ENCODE measurements around the gene APOBEC4. TPM values are rescaled to one million over a fixed set of nuclear protein-coding genes. Genes with fewer than 3 reads are reported as not detected.

APOBEC4 gene
- total RNA-seq, 1 experiment from 2014 or later, result not detected

DNA sequence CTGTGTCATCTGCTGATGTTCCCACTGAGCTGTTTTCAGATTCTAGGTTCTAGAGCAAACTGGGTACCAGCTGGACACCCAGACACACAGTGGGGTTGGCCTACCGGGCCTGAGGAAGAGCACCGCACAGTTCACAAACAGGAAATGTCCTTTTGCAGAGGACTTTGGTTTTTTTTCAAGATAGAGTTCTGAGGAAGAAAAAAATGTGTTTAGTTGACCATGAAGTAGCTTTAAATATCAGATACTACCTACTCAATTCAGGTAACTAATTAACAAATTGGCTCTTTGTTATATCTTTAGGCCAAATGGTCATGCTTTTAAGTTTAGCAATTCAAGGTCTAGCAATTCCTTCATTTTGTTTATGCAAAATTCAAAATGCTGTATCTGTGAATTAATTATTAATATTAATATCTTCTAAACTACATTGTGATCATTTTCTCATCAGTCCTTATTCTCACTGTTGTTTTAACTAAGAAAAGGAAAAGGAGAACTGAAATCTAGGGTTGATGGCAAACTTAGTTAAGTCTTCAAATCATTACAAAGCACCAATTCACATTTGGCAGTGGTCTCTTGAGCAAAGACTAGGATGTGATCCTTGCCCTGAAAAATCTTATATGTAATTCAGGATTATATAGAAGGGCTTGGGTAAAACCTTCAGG lies 45.7 kb downstream of the APOBEC4 start:
- DNase-seq (ENCODE audit: low read depth, low spot score), result no peak

DNA sequence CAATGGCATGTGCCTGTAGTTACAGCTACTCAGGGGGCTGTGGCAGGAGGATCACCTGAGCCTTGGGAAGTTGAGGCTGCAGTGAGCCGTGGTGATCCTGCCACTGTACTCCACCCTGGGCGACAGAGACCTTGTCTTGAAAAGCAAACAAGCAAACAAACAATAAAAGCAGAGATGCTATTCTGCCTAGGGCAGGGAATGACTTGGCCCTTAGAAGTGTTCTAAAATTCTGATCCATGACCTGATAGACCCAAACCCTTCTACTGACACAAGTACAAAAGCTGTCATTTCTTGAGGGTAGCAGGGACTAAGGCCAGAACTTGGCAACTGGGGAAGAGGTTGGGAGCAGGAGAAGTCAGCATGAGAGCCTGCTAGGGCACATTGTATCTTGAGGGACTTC lies 47.2 kb downstream of the APOBEC4 start:
- Histone ChIP-seq H3K4me3 (ENCODE audit: low read depth in 2 of 2, low read length in 2 of 2) (no peak overlapping the region), H3K4me1 (ENCODE audit: control insufficient read depth, insufficient read depth, low read length) (no peaks in the 10 kb centered on the region), H3K9me3 (ENCODE audit: control insufficient read depth, insufficient read depth, low read depth, low read length) (no peaks in the 10 kb centered on the region), H3K27me3 (ENCODE audit: control insufficient read depth, insufficient read depth, low read length) (no peaks in the 10 kb centered on the region), H3K36me3 (ENCODE audit: control insufficient read depth, insufficient read depth, low read length) (no peaks in the 10 kb centered on the region), H3K27ac (ENCODE audit: low read length) (no peak overlapping the region)
- ChIA-PET CTCF (no interaction called here), POLR2A (interaction anchor here (0.6 kb wide), 1 partner anchor 21 kb away, joined by 3 read pairs; no protein-coding TSS in a partner anchor)
- TF ChIP-seq TCF7L2 (IDR thresholded peaks at IDR 0.05; ENCODE audit: low read depth, low read length) (no peak), POLR2AphosphoS5 (IDR thresholded peaks at IDR 0.05; ENCODE audit: low read depth, low read length) (no peak)
- TF ChIP-seq, protein P1, sequence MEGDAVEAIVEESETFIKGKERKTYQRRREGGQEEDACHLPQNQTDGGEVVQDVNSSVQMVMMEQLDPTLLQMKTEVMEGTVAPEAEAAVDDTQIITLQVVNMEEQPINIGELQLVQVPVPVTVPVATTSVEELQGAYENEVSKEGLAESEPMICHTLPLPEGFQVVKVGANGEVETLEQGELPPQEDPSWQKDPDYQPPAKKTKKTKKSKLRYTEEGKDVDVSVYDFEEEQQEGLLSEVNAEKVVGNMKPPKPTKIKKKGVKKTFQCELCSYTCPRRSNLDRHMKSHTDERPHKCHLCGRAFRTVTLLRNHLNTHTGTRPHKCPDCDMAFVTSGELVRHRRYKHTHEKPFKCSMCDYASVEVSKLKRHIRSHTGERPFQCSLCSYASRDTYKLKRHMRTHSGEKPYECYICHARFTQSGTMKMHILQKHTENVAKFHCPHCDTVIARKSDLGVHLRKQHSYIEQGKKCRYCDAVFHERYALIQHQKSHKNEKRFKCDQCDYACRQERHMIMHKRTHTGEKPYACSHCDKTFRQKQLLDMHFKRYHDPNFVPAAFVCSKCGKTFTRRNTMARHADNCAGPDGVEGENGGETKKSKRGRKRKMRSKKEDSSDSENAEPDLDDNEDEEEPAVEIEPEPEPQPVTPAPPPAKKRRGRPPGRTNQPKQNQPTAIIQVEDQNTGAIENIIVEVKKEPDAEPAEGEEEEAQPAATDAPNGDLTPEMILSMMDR (IDR thresholded peaks at IDR 0.05), result no peak
- TF ChIP-seq, protein P2, sequence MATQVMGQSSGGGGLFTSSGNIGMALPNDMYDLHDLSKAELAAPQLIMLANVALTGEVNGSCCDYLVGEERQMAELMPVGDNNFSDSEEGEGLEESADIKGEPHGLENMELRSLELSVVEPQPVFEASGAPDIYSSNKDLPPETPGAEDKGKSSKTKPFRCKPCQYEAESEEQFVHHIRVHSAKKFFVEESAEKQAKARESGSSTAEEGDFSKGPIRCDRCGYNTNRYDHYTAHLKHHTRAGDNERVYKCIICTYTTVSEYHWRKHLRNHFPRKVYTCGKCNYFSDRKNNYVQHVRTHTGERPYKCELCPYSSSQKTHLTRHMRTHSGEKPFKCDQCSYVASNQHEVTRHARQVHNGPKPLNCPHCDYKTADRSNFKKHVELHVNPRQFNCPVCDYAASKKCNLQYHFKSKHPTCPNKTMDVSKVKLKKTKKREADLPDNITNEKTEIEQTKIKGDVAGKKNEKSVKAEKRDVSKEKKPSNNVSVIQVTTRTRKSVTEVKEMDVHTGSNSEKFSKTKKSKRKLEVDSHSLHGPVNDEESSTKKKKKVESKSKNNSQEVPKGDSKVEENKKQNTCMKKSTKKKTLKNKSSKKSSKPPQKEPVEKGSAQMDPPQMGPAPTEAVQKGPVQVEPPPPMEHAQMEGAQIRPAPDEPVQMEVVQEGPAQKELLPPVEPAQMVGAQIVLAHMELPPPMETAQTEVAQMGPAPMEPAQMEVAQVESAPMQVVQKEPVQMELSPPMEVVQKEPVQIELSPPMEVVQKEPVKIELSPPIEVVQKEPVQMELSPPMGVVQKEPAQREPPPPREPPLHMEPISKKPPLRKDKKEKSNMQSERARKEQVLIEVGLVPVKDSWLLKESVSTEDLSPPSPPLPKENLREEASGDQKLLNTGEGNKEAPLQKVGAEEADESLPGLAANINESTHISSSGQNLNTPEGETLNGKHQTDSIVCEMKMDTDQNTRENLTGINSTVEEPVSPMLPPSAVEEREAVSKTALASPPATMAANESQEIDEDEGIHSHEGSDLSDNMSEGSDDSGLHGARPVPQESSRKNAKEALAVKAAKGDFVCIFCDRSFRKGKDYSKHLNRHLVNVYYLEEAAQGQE (IDR thresholded peaks at IDR 0.05; ENCODE audit: insufficient read depth in 1 of 2, low read depth in 2 of 2, low read length in 1 of 2), result no peak
- in situ Hi-C loops (cut with HindIII; ENCODE audit: low pct_unique_long_range_greater_than_20kb, low sequenced_read_pairs), result no loop called here
- ATAC-seq (no peak), DNase-seq (ENCODE audit: low read depth, low spot score) (no peak)
- intact Hi-C loops (cut with micrococcal nuclease; ENCODE audit: unreplicated experiment), result no loop called here
- no TSS peak for BruUV-seq (replicated peaks)

More for the DNA sequence above, 45.7 kb downstream of the APOBEC4 start:
- Histone ChIP-seq H3K36me3 (ENCODE audit: control insufficient read depth, insufficient read depth, low read length) (no peaks in the 10 kb centered on the region), H3K4me3 (ENCODE audit: low read depth in 2 of 2, low read length in 2 of 2) (no peak overlapping the region), H3K4me1 (ENCODE audit: control insufficient read depth, insufficient read depth, low read length) (no peaks in the 10 kb centered on the region), H3K9me3 (ENCODE audit: control insufficient read depth, insufficient read depth, low read depth, low read length) (no peaks in the 10 kb centered on the region), H3K27me3 (ENCODE audit: control insufficient read depth, insufficient read depth, low read length) (no peaks in the 10 kb centered on the region), H3K27ac (ENCODE audit: low read length) (no peak overlapping the region)
- in situ Hi-C loops (cut with HindIII; ENCODE audit: low pct_unique_long_range_greater_than_20kb, low sequenced_read_pairs), result no loop called here
- ChIA-PET POLR2A (no interaction called here), CTCF (no interaction called here)
- ATAC-seq, result no peak
- BruUV-seq (replicated peaks), result no TSS peak
- intact Hi-C loops (cut with micrococcal nuclease; ENCODE audit: unreplicated experiment), result no loop called here
- no peak for TF ChIP-seq POLR2AphosphoS5 (IDR thresholded peaks at IDR 0.05; ENCODE audit: low read depth, low read length)
- TF ChIP-seq TCF7L2 (IDR thresholded peaks at IDR 0.05; ENCODE audit: low read depth, low read length), result no peak
- no peak for TF ChIP-seq SIN3A (IDR thresholded peaks at IDR 0.05; ENCODE audit: borderline replicate concordance, insufficient read depth, low read depth, low read length)

DNA sequence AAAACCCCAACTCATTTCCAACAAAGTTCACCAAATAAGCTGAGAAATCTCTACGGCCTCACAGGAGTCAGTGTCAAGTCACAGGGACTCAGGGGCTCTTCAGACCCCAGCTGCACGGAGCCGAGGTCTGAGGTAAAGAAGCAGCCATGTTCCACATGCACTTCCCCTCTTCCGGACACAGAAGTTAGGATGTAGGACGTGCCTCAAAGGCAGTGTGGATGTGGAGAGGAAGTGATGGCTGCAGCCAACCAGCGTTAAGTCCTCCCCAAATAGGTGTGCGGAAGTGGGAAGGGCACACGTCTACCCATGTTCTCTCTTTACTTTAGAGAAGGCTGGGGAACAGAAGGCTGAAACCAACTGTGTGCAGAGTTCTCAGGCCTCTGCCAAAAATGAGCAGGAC lies 48.3 kb downstream of the APOBEC4 start:
- no peaks in the 10 kb centered on the region for H3K4me1 ChIP-seq (ENCODE audit: control insufficient read depth, insufficient read depth, low read length)
- H3K9me3 ChIP-seq (ENCODE audit: control insufficient read depth, insufficient read depth, low read depth, low read length), result no peaks in the 10 kb centered on the region
- H3K4me3 ChIP-seq (ENCODE audit: low read depth in 2 of 2, low read length in 2 of 2), result no peak overlapping the region
- ChIA-PET POLR2A (no interaction called here), CTCF (no interaction called here)
- H3K27me3 ChIP-seq (ENCODE audit: control insufficient read depth, insufficient read depth, low read length), result no peaks in the 10 kb centered on the region
- no TSS peak for BruUV-seq (replicated peaks)
- no peaks in the 10 kb centered on the region for H3K36me3 ChIP-seq (ENCODE audit: control insufficient read depth, insufficient read depth, low read length)
- intact Hi-C loops (cut with micrococcal nuclease; ENCODE audit: unreplicated experiment) (no loop called here), in situ Hi-C loops (cut with HindIII; ENCODE audit: low pct_unique_long_range_greater_than_20kb, low sequenced_read_pairs) (no loop called here)
- DNase-seq (ENCODE audit: low read depth, low spot score), result no peak
- H3K27ac ChIP-seq (ENCODE audit: low read length), result no peak overlapping the region
- TF ChIP-seq POLR2AphosphoS5 (IDR thresholded peaks at IDR 0.05; ENCODE audit: low read depth, low read length), result no peak
- TF ChIP-seq, protein P2 (IDR thresholded peaks at IDR 0.05; ENCODE audit: insufficient read depth in 1 of 2, low read depth in 2 of 2, low read length in 1 of 2), result no peak
- no peak for TF ChIP-seq TCF7L2 (IDR thresholded peaks at IDR 0.05; ENCODE audit: low read depth, low read length)
- TF ChIP-seq, protein P1 (IDR thresholded peaks at IDR 0.05), result no peak
- no peak for TF ChIP-seq SIN3A (IDR thresholded peaks at IDR 0.05; ENCODE audit: borderline replicate concordance, insufficient read depth, low read depth, low read length)
- no peak for ATAC-seq

All from Panc1 (cell line).